CD4-positive, alpha-beta T cell treated with Interleukin-6 at 100 ng/mL for 8 hours (primary cell): Measurements from ENCODE around the gene TTC31.

Experiments used
- DNase-seq: peaks from one replicate; pipeline ENCODE4 v3.0.0-alpha.2; 2020; ENCODE audit warnings: mixed read lengths, low spot score

The TTC31 gene

GRCh38 chr2:74488643-74489481 lies 6.0 kb downstream of the TTC31 start:
- no peak for DNase-seq

GRCh38 chr2:74489906-74490305 lies 7.0 kb downstream of the TTC31 start:
- DNase-seq, result no peak

DNA sequence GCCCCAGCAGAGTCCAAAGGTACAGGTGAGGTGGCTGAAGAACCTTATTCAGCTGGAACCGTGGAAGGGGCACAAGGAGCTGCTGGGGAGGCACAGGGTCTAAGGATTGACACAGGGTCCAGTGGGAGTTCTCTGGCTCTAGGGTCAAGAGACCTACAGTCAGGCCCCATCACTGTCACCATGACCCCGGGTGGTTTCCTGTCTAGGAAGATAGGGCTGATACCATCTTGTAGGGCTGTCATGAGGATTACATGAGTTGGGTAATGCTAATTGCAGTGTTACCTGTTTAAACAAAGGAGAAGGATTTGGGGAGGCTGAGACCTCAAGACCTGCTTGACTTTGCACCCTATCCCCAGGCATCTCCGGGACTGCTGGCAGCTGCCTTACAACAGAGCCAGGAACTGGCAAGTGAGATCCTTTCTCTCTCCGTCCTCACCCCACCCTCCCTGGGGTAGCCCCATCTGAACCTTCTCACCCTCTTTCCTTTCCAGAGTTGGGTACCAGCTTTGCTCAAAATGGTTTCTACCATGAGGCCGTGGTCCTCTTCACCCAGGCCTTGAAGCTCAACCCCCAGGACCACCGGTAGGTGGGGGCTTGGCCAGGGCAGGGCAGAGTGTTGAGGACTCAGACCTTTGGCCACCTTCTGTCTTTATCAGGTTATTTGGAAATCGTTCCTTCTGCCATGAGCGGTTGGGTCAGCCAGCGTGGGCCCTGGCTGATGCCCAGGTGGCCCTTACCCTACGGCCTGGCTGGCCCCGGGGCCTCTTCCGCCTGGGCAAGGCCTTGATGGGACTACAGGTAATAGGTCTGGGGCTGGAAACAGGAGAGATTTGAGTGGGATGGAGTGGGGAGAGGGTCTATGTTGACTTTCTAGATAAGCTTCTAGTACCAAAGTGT lies 9.0 kb downstream of the TTC31 start:
- no peak for DNase-seq

- DNase-seq, result no peak
Observed at GRCh38 chr2:74493546-74493945, 10.7 kb downstream of the TTC31 start.

DNA sequence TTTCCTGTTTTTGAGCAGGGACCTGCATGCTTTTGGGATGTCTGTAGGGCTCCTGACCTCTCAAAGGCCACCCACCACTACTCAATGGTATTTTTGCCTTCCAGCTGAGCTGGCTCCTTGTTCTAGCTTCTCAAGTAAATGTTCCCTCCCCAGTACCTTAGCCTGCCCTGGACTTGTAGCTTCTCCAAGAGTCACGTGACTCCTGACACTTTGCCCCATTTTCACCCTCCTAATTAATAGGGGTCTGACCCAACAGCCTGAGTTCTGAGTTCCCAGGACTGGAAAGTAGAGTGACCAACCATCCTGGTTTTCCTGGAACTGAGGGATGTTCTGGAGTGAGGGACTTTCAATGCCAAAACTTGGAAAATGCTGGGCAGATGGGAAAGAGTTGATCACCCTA lies 12.6 kb downstream of the TTC31 start:
- DNase-seq, result no peak

- no peak for DNase-seq
Observed at GRCh38 chr2:74496997-74497776, 14.3 kb downstream of the TTC31 start.

DNA sequence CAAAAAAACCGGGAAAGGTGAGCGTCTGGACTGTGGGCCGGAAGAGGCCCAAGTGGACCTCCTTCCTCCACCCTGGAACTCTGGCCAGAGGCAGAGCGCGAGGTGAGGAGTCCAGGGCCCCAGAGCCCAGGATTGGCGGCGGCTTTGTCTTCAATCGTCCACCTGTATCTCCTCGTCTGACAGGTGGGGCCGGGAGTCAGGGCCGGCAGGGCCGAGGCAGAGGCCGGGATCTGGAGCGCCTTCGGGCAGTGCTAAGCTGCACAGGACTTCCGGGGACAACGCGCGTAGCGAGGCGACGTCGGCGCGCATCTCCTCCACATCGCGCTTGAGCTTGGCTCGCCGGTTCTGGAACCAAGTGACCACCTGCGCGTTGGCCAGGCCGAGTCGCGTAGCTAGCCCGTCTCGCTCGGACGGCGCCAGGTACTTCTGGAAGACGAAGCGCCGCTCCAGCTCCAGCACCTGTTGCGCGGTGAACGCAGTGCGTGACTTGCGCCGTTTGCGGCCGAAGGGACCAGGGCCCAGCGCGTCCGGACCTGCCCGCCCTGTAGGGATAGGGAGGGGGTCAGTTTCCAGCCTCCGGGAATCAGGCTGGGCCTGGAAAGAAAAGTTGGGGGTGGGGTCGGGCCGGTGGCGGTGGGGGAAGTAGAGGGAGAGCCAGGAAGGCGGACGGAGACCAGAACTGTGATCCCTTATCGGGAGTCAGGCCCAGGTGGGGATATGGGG lies 15.1 kb downstream of the TTC31 start:
- DNase-seq, result no peak

GRCh38 chr2:74498500-74499266 lies 15.8 kb downstream of the TTC31 start:
- DNase-seq, result no peak

GRCh38 chr2:74499267-74499939 lies 16.5 kb downstream of the TTC31 start, which contains the start of gene LBX2:
Gene LBX2 (minus strand): TSS chr2:74499603. CDS start chr2:74499537, 66 bp downstream.
- no peak for DNase-seq

- DNase-seq, result no peak
Observed at GRCh38 chr2:74499940-74500577, 17.2 kb downstream of the TTC31 start.

- DNase-seq, result no peak
Observed at GRCh38 chr2:74500578-74500946, 17.7 kb downstream of the TTC31 start.

- no peak for DNase-seq
Observed at GRCh38 chr2:74501335-74502071, 18.6 kb downstream of the TTC31 start.

GRCh38 chr2:74502147-74502719 lies 19.4 kb downstream of the TTC31 start:
- no peak for DNase-seq

GRCh38 chr2:74502720-74503505 lies 20.0 kb downstream of the TTC31 start:
- DNase-seq, result peak; percentile 34

GRCh38 chr2:74503506-74504475 lies 20.9 kb downstream of the TTC31 start:
- no peak for DNase-seq

GRCh38 chr2:74504591-74504990 lies 21.7 kb downstream of the TTC31 start:
- DNase-seq, result no peak
